ENCODE data around the gene EMSY. TPM values are rescaled to one million over a fixed set of nuclear protein-coding genes. Genes with fewer than 3 reads are reported as not detected.

EMSY gene
- total RNA-seq, 3 donors from 2014 or later = 22.9 to 71.3 (median 43.9) TPM

GRCh38 chr11:76455931-76456330 lies 11.1 kb downstream of the EMSY start:
- Histone ChIP-seq H3K36me3 (no peaks in the 10 kb centered on the region), H3K4me1 (no peaks in the 10 kb centered on the region), H3K27me3 (no peaks in the 10 kb centered on the region), H3K27ac (no peak overlapping the region), H3K9me3 (no peaks in the 10 kb centered on the region), H3K4me3 (no peak overlapping the region)
- TF ChIP-seq POLR2A (IDR thresholded peaks at IDR 0.05) (no peak), POLR2AphosphoS5 (IDR thresholded peaks at IDR 0.05) (no peak)
- TF ChIP-seq, protein P1, sequence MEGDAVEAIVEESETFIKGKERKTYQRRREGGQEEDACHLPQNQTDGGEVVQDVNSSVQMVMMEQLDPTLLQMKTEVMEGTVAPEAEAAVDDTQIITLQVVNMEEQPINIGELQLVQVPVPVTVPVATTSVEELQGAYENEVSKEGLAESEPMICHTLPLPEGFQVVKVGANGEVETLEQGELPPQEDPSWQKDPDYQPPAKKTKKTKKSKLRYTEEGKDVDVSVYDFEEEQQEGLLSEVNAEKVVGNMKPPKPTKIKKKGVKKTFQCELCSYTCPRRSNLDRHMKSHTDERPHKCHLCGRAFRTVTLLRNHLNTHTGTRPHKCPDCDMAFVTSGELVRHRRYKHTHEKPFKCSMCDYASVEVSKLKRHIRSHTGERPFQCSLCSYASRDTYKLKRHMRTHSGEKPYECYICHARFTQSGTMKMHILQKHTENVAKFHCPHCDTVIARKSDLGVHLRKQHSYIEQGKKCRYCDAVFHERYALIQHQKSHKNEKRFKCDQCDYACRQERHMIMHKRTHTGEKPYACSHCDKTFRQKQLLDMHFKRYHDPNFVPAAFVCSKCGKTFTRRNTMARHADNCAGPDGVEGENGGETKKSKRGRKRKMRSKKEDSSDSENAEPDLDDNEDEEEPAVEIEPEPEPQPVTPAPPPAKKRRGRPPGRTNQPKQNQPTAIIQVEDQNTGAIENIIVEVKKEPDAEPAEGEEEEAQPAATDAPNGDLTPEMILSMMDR (IDR thresholded peaks at IDR 0.05) = no peak
- no peak for DNase-seq (ENCODE audit: low spot score in 2 of 2)
- intact Hi-C loops (cut with DNase I; ENCODE audit: low total_unique reads) = no loop called here

- intact Hi-C loops (cut with DNase I; ENCODE audit: low total_unique reads) = no loop called here
- Histone ChIP-seq H3K27ac (no peak overlapping the region), H3K27me3 (no peaks in the 10 kb centered on the region), H3K4me1 (no peaks in the 10 kb centered on the region), H3K4me3 (no peak overlapping the region), H3K36me3 (no peaks in the 10 kb centered on the region), H3K9me3 (no peaks in the 10 kb centered on the region)
- TF ChIP-seq POLR2AphosphoS5 (IDR thresholded peaks at IDR 0.05) (no peak), POLR2A (IDR thresholded peaks at IDR 0.05) (no peak)
- TF ChIP-seq, protein P1 (IDR thresholded peaks at IDR 0.05) = no peak
- no peak for DNase-seq (ENCODE audit: low spot score in 2 of 2)
Measured at GRCh38 chr11:76456571-76456970, 11.8 kb downstream of the EMSY start.

DNA sequence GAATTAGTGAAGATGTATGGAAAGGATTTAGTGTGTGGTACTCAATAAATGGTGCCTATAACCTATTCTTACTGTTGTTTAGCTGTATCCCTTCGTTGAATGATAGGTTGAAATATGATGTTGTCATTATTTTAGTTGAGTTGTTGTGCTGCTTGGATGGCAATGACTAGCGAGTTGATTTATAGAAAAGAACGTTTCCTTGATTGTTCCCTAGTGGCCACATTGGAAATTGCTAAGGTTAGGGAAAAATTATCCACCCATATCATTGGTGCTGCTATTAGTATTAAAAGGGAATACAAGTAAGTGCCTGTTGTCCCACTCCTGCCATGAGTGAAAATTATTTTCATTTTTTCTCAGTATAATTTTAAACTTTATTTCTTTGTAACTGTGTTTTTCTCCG lies 14.5 kb downstream of the EMSY start:
- DNase-seq (ENCODE audit: low spot score in 2 of 2) = no peak
- H3K4me1 ChIP-seq = no peaks in the 10 kb centered on the region
- intact Hi-C loops (cut with DNase I; ENCODE audit: low total_unique reads) = no loop called here

GRCh38 chr11:76459846-76460245 lies 15.0 kb downstream of the EMSY start:
- Histone ChIP-seq H3K4me1 (no peaks in the 10 kb centered on the region), H3K9me3 (no peaks in the 10 kb centered on the region), H3K36me3 (no peaks in the 10 kb centered on the region), H3K4me3 (no peak overlapping the region), H3K27me3 (no peaks in the 10 kb centered on the region), H3K27ac (no peak overlapping the region)
- no peak for DNase-seq (ENCODE audit: low spot score in 2 of 2)
- TF ChIP-seq, protein P1 (IDR thresholded peaks at IDR 0.05) = no peak
- TF ChIP-seq POLR2AphosphoS5 (IDR thresholded peaks at IDR 0.05) (no peak), POLR2A (IDR thresholded peaks at IDR 0.05) (no peak)
- intact Hi-C loops (cut with DNase I; ENCODE audit: low total_unique reads) = no loop called here

More for the DNA sequence above, 14.5 kb downstream of the EMSY start:
- Histone ChIP-seq H3K4me3 (no peak overlapping the region), H3K9me3 (no peaks in the 10 kb centered on the region), H3K27ac (no peak overlapping the region), H3K27me3 (no peaks in the 10 kb centered on the region), H3K36me3 (no peaks in the 10 kb centered on the region)
- TF ChIP-seq, protein P1 (IDR thresholded peaks at IDR 0.05) = peak in 1 of 3 donors; percentile 21
- TF ChIP-seq POLR2A (IDR thresholded peaks at IDR 0.05) = no peak

GRCh38 chr11:76462317-76462716 lies 17.5 kb downstream of the EMSY start:
- no peak for TF ChIP-seq POLR2A (IDR thresholded peaks at IDR 0.05)
- no peak for TF ChIP-seq POLR2AphosphoS5 (IDR thresholded peaks at IDR 0.05)
- TF ChIP-seq, protein P1 (IDR thresholded peaks at IDR 0.05) = no peak
- Histone ChIP-seq H3K36me3 (no peaks in the 10 kb centered on the region), H3K4me1 (no peaks in the 10 kb centered on the region), H3K27me3 (no peaks in the 10 kb centered on the region), H3K9me3 (no peaks in the 10 kb centered on the region), H3K27ac (no peak overlapping the region), H3K4me3 (no peak overlapping the region)
- intact Hi-C loops (cut with DNase I; ENCODE audit: low total_unique reads) = no loop called here
- DNase-seq (ENCODE audit: low spot score in 2 of 2) = no peak
